ENCODE results near the gene TBC1D17.

DNA sequence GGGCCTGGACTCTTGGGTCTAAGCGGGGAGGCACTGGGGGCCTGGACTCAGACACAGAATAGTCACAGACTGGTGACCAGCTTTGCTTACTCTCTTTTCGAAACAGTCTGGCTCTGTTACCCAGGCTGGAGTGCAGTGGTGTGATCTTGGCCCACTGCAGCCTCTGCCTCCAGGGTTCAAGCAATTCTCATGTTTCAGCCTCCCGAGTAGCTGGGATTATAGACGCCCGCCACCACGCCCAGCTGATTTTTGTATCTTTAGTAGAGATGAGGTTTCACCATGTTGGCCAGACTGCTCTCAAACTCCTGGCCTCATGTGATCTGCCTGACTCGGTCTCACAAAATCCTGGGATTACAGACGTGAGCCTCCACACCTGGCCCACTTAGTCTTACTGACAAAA, 48.3 kb upstream of the TBC1D17 start:
- TF ChIP-seq CTCF (IDR thresholded peaks at IDR 0.05) (no peak), POLR2A (IDR thresholded peaks at IDR 0.05) (no peak)
